SK-N-SH (cell line): ENCODE results near the gene LMTK2. TPM values are rescaled to one million over a fixed set of nuclear protein-coding genes. Genes with fewer than 3 reads are reported as not detected.

Source experiments
- CTCF ChIA-PET: fragments of 300-600, 350-600 bp; formaldehyde crosslinking; extraction: SDS; loops from one replicate; lab custom pipeline; 2021; lab: Yijun Ruan, JAX
- POLR2A ChIA-PET: fragments of 350-600 bp; sonication (Branson Sonifier 250); formaldehyde crosslinking; extraction: SDS; loops from one replicate; lab custom pipeline; 2020; ENCODE audit warnings: antibody characterized with exemption, inconsistent platforms; lab: Yijun Ruan, JAX
- DNase-seq: peaks from one replicate; pipeline ENCODE4 v3.0.0; 2012
- H2AFZ ChIP-seq: fragments of 200-600 bp; sonication (generic); 2 replicates; pipeline ENCODE4 v1.8.1; 2016; ENCODE audit warnings: antibody characterized with exemption, mild to moderate bottlenecking, low read depth
- H3F3A ChIP-seq: fragments of 200-600 bp; sonication (generic); replicated peaks from 2 replicates; pipeline ENCODE3; 2016; ENCODE audit warnings: antibody characterized with exemption, mild to moderate bottlenecking; ENCODE audit not compliant: insufficient read depth
- H3K27ac ChIP-seq, 2 experiments: fragments of 200-500 bp in 1 of 2; fragments of 200-600 bp in 1 of 2; sonication (Bioruptor generic) in 1 of 2; sonication (generic), shearing (Covaris generic) in 1 of 2; 2 replicates each; pipeline versions ENCODE4 v1.5.1 to v1.6.1; 2014 to 2016; ENCODE audit warnings: low read depth in 2 of 2, inconsistent platforms in 1 of 2, low read length in 1 of 2, mild to moderate bottlenecking in 1 of 2, mixed read lengths in 1 of 2
- H3K27me3 ChIP-seq: fragments of 200-600 bp; sonication (generic), shearing (Covaris generic); 2 replicates; pipeline ENCODE4 v1.6.1; 2016; ENCODE audit warnings: mixed run types; ENCODE audit not compliant: insufficient read depth
- H3K36me3 ChIP-seq, 2 experiments: fragments of 200-500 bp in 1 of 2; fragments of 200-600 bp in 1 of 2; sonication (Bioruptor generic) in 1 of 2; sonication (generic) in 1 of 2; replicated peaks in 1 of 2; 2 replicates each; pipeline versions ENCODE3 to v1.5.1; 2014 to 2016; ENCODE audit warnings: low read length in 1 of 2, mild to moderate bottlenecking in 1 of 2; ENCODE audit not compliant: insufficient read depth in 2 of 2, control insufficient read depth in 1 of 2
- H3K4me1 ChIP-seq, 2 experiments: fragments of 200-500 bp in 1 of 2; fragments of 200-600 bp in 1 of 2; sonication (Bioruptor generic) in 1 of 2; sonication (generic), shearing (Covaris generic) in 1 of 2; 2 replicates each; pipeline versions ENCODE4 v1.5.1 to v1.6.1; 2014 to 2016; ENCODE audit warnings: low read depth in 1 of 2, low read length in 1 of 2, mixed run types in 1 of 2; ENCODE audit not compliant: insufficient read depth in 2 of 2, control insufficient read depth in 1 of 2
- H3K4me2 ChIP-seq: fragments of 200-600 bp; sonication (generic), shearing (Covaris generic); 2 replicates; pipeline ENCODE4 v1.6.1; 2017; ENCODE audit warnings: mixed run types
- H3K4me3 ChIP-seq, 2 experiments: fragments of 200-500 bp in 1 of 2; fragments of 200-600 bp in 1 of 2; sonication (Bioruptor generic) in 1 of 2; sonication (generic), shearing (Covaris generic) in 1 of 2; 2 replicates each; pipeline versions ENCODE4 v1.5.1 to v1.8.1; 2014 to 2016; ENCODE audit warnings: low read depth in 2 of 2, inconsistent platforms in 1 of 2, low read length in 1 of 2, mild to moderate bottlenecking in 1 of 2, mixed read lengths in 1 of 2, moderate library complexity in 1 of 2
- H3K79me2 ChIP-seq: fragments of 200-600 bp; sonication (generic); 2 replicates; pipeline ENCODE4 v1.8.1; 2017; ENCODE audit warnings: mild to moderate bottlenecking; ENCODE audit not compliant: insufficient read depth
- H3K9ac ChIP-seq: fragments of 200-600 bp; sonication (generic); 2 replicates; pipeline ENCODE4 v1.6.1; 2017; ENCODE audit warnings: mixed run types
- H3K9me2 ChIP-seq: fragments of 200-600 bp; sonication (generic); 2 replicates; pipeline ENCODE4 v1.6.1; 2017; ENCODE audit warnings: mixed run types
- H3K9me3 ChIP-seq: fragments of 200-600 bp; sonication (generic); 2 replicates; pipeline ENCODE4 v1.6.1; 2017; ENCODE audit warnings: mixed run types, mild to moderate bottlenecking, moderate library complexity
- H4K20me1 ChIP-seq: fragments of 200-600 bp; sonication (generic); 2 replicates; pipeline ENCODE4 v1.6.1; 2017; ENCODE audit warnings: mild to moderate bottlenecking, mixed run types; ENCODE audit not compliant: insufficient read depth
- CTCF ChIP-seq: fragments of 200-600 bp; sonication (generic); IDR thresholded peaks from 2 replicates; pipeline ENCODE4 v1.6.1; 2017; ENCODE audit warnings: antibody characterized with exemption, mild to moderate bottlenecking, moderate library complexity
- ELF1 ChIP-seq: IDR thresholded peaks from 2 replicates; pipeline ENCODE4 v1.4.0; 2012
- FOSL2 ChIP-seq: IDR thresholded peaks from 2 replicates; pipeline ENCODE4 v1.4.0; 2012; ENCODE audit warnings: low read depth, mild to moderate bottlenecking, moderate library complexity, borderline replicate concordance
- FOXJ3 ChIP-seq: sonication (generic); formaldehyde crosslinking; IDR thresholded peaks from 2 replicates; pipeline ENCODE4 v1.5.1; 2020; ENCODE audit warnings: mild to moderate bottlenecking, missing genetic modification reagents
- FOXM1 ChIP-seq: IDR thresholded peaks from 2 replicates; pipeline ENCODE4 v1.4.0; 2012; ENCODE audit warnings: low read depth, mild to moderate bottlenecking
- GATA2 ChIP-seq: sonication (generic); formaldehyde crosslinking; IDR thresholded peaks from 2 replicates; pipeline ENCODE4 v1.5.0; 2020; ENCODE audit warnings: mild to moderate bottlenecking, missing genetic modification reagents
- JUND ChIP-seq: IDR thresholded peaks from 2 replicates; pipeline ENCODE4 v1.4.0; 2012
- MAX ChIP-seq: IDR thresholded peaks from 2 replicates; pipeline ENCODE4 v1.4.0; 2012; ENCODE audit warnings: low read depth
- MXI1 ChIP-seq: IDR thresholded peaks from 2 replicates; pipeline ENCODE4 v1.6.1; 2012; ENCODE audit warnings: mild to moderate bottlenecking, low read depth, low read length, improper control_type of control experiment
- NFIC ChIP-seq: IDR thresholded peaks from 2 replicates; pipeline ENCODE4 v1.4.0; 2012; ENCODE audit warnings: borderline replicate concordance
- NRF1 ChIP-seq: IDR thresholded peaks from 2 replicates; pipeline ENCODE4 v1.6.1; 2012; ENCODE audit warnings: low read depth, mild to moderate bottlenecking, low read length
- POLR2AphosphoS5 ChIP-seq: IDR thresholded peaks from 2 replicates; pipeline ENCODE4 v1.6.1; 2012; ENCODE audit warnings: low read depth, low read length
- RAD21 ChIP-seq: IDR thresholded peaks from 2 replicates; pipeline ENCODE4 v1.6.1; 2012; ENCODE audit warnings: mild to moderate bottlenecking, low read length
- REST ChIP-seq: IDR thresholded peaks from 2 replicates; pipeline ENCODE4 v1.6.1; 2012; ENCODE audit warnings: mild to moderate bottlenecking, low read depth, low read length, moderate library complexity
- SMC3 ChIP-seq: IDR thresholded peaks from 2 replicates; pipeline ENCODE4 v1.6.1; 2012; ENCODE audit warnings: low read depth, low read length, improper control_type of control experiment
- TAF1 ChIP-seq: IDR thresholded peaks from 2 replicates; pipeline ENCODE4 v1.6.1; 2012; ENCODE audit warnings: low read depth, mild to moderate bottlenecking, low read length, moderate library complexity, borderline replicate concordance
- TEAD4 ChIP-seq: IDR thresholded peaks from 2 replicates; pipeline ENCODE4 v1.4.0; 2012; ENCODE audit warnings: mild to moderate bottlenecking, borderline replicate concordance; ENCODE audit not compliant: insufficient read depth
- USF2 ChIP-seq: fragments of 150-350 bp; IDR thresholded peaks from 2 replicates; pipeline ENCODE4 v1.6.1; 2017; ENCODE audit warnings: antibody characterized with exemption, low read length, low read depth, borderline replicate concordance
- YY1 ChIP-seq: IDR thresholded peaks from 2 replicates; pipeline ENCODE4 v1.4.0; 2012; ENCODE audit warnings: low read depth, mild to moderate bottlenecking
- WGBS: methylation state at CpG from one replicate; pipeline ENCODE4 v1.1.6; 2017; ENCODE audit warnings: low lambda C conversion rate; 5-methylcytosine and 5-hydroxymethylcytosine counted together
- polyA plus RNA-seq, 3 experiments: library from polyadenylated mRNA; depleted of rRNA; stranded (reverse); fragments of >200 nt; gene quantifications; 2 replicates each; pipeline ENCODE4 v1.2.3, GENCODE V29; 2012

The LMTK2 gene
- polyA plus RNA-seq, 1 of the 3 experiments (the other 2 are of a cell fraction): 9.0 TPM

- Histone ChIP-seq H3K4me3 (no peak overlapping the region), H2AFZ (no peak overlapping the region), H4K20me1 (no peaks in the 10 kb centered on the region), H3K27ac (no peak overlapping the region), H3K9me2 (no peaks in the 10 kb centered on the region), H3K9me3 (no peaks in the 10 kb centered on the region), H3K4me1 (peaks cover 20 to 23% of the 10 kb centered on the region in 2 experiments; a peak in 3 of 4 replicates), H3K79me2 (peaks cover 12% of the 10 kb centered on the region; the same call in 1 of the 2 replicates), H3K9ac (no peak overlapping the region), H3F3A (peaks cover 5% of the 10 kb centered on the region), H3K36me3 (peaks cover 0 to 11% of the 10 kb centered on the region in 2 experiments), H3K4me2 (no peak overlapping the region; the same call in 1 of the 2 replicates), H3K27me3 (no peaks in the 10 kb centered on the region)
- WGBS: 73% methylated on average over 4 of the region's 4 CpGs
- POLR2A ChIA-PET: interaction anchor here (0.8 kb wide), 1 partner anchor 16 kb away, joined by 4 read pairs; no protein-coding TSS in a partner anchor
- CTCF ChIA-PET: interaction anchor here (1.0 to 9.5 kb wide), 7 partner anchors 10 to 112 kb away, joined by 3 to 126 read pairs (median 5); no protein-coding TSS in a partner anchor
- no peak for DNase-seq
- peak; percentile 57 for TF ChIP-seq JUND
- 0 out of 2 replicates have a peak, but pooled peaks have one; percentile 3 for TF ChIP-seq GATA2
- peak; percentile 67 for TF ChIP-seq FOSL2
- TF ChIP-seq ELF1: no peak
Measured at GRCh38 chr7:98133621-98134303, 27.1 kb downstream of the LMTK2 start.

GRCh38 chr7:98134420-98135228, 28.0 kb downstream of the LMTK2 start:
- no peaks in the 10 kb centered on the region for H3K9me2 ChIP-seq
- no peaks in the 10 kb centered on the region for H3K9me3 ChIP-seq
- WGBS: 95% methylated on average over 9 of the region's 9 CpGs
- ChIA-PET POLR2A (no interaction called here), CTCF (interaction anchor here (1.0 to 9.5 kb wide), 5 partner anchors 11 to 113 kb away, joined by 4 to 126 read pairs (median 6); no protein-coding TSS in a partner anchor)
- no peak overlapping the region for H3K4me3 ChIP-seq
- H4K20me1 ChIP-seq: no peaks in the 10 kb centered on the region
- peaks cover 5% of the 10 kb centered on the region for H3F3A ChIP-seq
- no peak overlapping the region for H3K9ac ChIP-seq
- peaks cover 0 to 14% of the 10 kb centered on the region in 2 experiments for H3K36me3 ChIP-seq
- H3K4me2 ChIP-seq: no peak overlapping the region
- DNase-seq: no peak
- peaks cover 12% of the 10 kb centered on the region; the same call in 1 of the 2 replicates for H3K79me2 ChIP-seq
- no peak overlapping the region for H3K27ac ChIP-seq
- no peak overlapping the region for H2AFZ ChIP-seq
- H3K27me3 ChIP-seq: no peaks in the 10 kb centered on the region
- H3K4me1 ChIP-seq: peaks cover 20 to 23% of the 10 kb centered on the region in 2 experiments; a peak in 3 of 4 replicates
- no peak for TF ChIP-seq POLR2AphosphoS5
- no peak for TF ChIP-seq MAX
- no peak for TF ChIP-seq REST
- TF ChIP-seq FOXJ3 (CRISPR knock-in tag): no peak
- TF ChIP-seq YY1: no peak
- no peak for TF ChIP-seq RAD21
- TF ChIP-seq FOXM1: no peak
- no peak for TF ChIP-seq MXI1
- TF ChIP-seq USF2: no peak
- TF ChIP-seq JUND: no peak
- no peak for TF ChIP-seq TAF1
- no peak for TF ChIP-seq SMC3
- TF ChIP-seq NFIC: no peak
- TF ChIP-seq NRF1: no peak
- TF ChIP-seq FOSL2: no peak
- no peak for TF ChIP-seq TEAD4
- no peak for TF ChIP-seq GATA2
- TF ChIP-seq CTCF: no peak
